Natural killer cell (primary cell): Measurements from ENCODE around the gene TK2. TPM values are rescaled to one million over a fixed set of nuclear protein-coding genes. Genes with fewer than 3 reads are reported as not detected.

Source experiments
- ATAC-seq, 3 donors: fragments of 150-1000 bp in 2 of 3; fragments of 200-7000 bp in 1 of 3; cut with Tn5 transposase; 1 replicate in 1 of 3; 2 replicates in 2 of 3; pipeline ENCODE4 v1.10.0; 2021; ENCODE audit warnings: mild to moderate bottlenecking in 2 of 3, moderate library complexity in 2 of 3
- DNase-seq, 2 donors: peaks; one replicate each; pipeline versions ENCODE4 v3.0.0 to v3.0.0-alpha.2; 2013 to 2021; ENCODE audit warnings: mixed read lengths in 1 of 2
- H3K27ac ChIP-seq: one replicate; pipeline ENCODE4 v1.5.1; 2013; ENCODE audit warnings: mild to moderate bottlenecking, low read length
- H3K27me3 ChIP-seq: one replicate; pipeline ENCODE4 v1.6.1; 2013; ENCODE audit warnings: low read length; ENCODE audit not compliant: control insufficient read depth, insufficient read depth
- H3K36me3 ChIP-seq: one replicate; pipeline ENCODE4 v1.6.1; 2013; ENCODE audit warnings: low read length; ENCODE audit not compliant: control insufficient read depth, insufficient read depth
- H3K4me1 ChIP-seq: one replicate; pipeline ENCODE4 v1.6.1; 2013; ENCODE audit warnings: low read length; ENCODE audit not compliant: control insufficient read depth, insufficient read depth
- H3K4me3 ChIP-seq: one replicate; pipeline ENCODE4 v1.5.1; 2013; ENCODE audit warnings: low read length
- H3K9me3 ChIP-seq: one replicate; pipeline ENCODE4 v1.6.1; 2013; ENCODE audit warnings: low read length; ENCODE audit not compliant: control insufficient read depth, insufficient read depth
- H3K27ac Mint-ChIP-seq, 2 donors: one replicate each; pipeline ENCODE4 v1.8.0; 2022; ENCODE audit warnings: mild to moderate bottlenecking in 2 of 2, mixed read lengths in 2 of 2, moderate library complexity in 1 of 2
- H3K27me3 Mint-ChIP-seq, 2 donors: one replicate each; pipeline ENCODE4 v1.8.0; 2022; ENCODE audit warnings: low read depth in 2 of 2, mixed read lengths in 2 of 2
- H3K36me3 Mint-ChIP-seq: one replicate; pipeline ENCODE4 v1.8.0; 2022; ENCODE audit warnings: mixed read lengths
- H3K4me1 Mint-ChIP-seq, 2 donors: one replicate each; pipeline ENCODE4 v1.8.0; 2022; ENCODE audit warnings: mixed read lengths in 2 of 2
- H3K4me3 Mint-ChIP-seq: one replicate; pipeline ENCODE4 v1.8.0; 2022; ENCODE audit warnings: mild to moderate bottlenecking, moderate library complexity, mixed read lengths
- H3K9me3 Mint-ChIP-seq, 2 donors: one replicate each; pipeline ENCODE4 v1.8.0; 2022; ENCODE audit warnings: mixed read lengths in 2 of 2
- WGBS: methylation state at CpG from one replicate; pipeline ENCODE4 v1.1.7; 2013; ENCODE audit warnings: missing lambda C conversion rate; ENCODE audit not compliant: insufficient coverage; 5-methylcytosine and 5-hydroxymethylcytosine counted together
- intact Hi-C: fragments of 100-400 bp; cut with micrococcal nuclease; formaldehyde crosslinking; loops from one replicate; pipeline ENCODE4 v1.14.2; 2022
- total RNA-seq, 4 donors: library from RNA; stranded (reverse); fragments of 120-200 nt in 1 of 4; gene quantifications; one replicate each; pipeline versions ENCODE4 v1.2.3 to v1.2.4, GENCODE V29; 2013 to 2022
- TF ChIP-seq, protein P1 (sequence below): fragments of 200-600 bp; IDR thresholded peaks from one replicate; pipeline ENCODE4 v1.8.0; 2022; ENCODE audit warnings: antibody characterized with exemption

TK2 gene
- total RNA-seq, 3 donors from 2014 or later (not counting 1 experiment from before 2014, with no cell fraction given), result 18.8 to 25.8 (median 25.1) TPM

DNA sequence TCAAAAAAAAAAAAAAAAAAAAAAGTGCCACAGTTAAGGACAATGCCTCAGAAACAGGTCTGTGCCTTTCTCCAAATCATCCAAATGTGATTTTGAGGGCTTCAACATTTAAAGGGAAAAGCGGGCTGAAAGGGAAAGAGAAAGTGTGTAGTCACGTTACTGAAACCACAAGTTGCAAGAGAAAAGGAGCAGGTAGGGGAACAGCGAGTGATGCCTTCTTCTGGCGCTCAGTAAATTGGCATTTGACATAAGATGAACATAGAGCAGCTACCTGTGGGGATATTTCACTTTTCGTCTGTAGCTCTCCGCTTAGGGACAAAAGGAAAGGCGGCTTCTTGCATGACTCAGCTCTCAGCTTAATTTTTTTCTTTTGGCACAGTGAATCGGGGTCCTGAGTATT is 40.4 kb upstream of the TK2 start:
- Mint-ChIP-seq H3K27me3 (peaks cover 0 to 2% of the 10 kb centered on the region in 2 donors), H3K9me3 (no peaks in the 10 kb centered on the region), H3K4me3 (peak overlapping the region; percentile 77), H3K4me1 (peaks cover 16 to 17% of the 10 kb centered on the region in 2 donors), H3K36me3 (no peaks in the 10 kb centered on the region), H3K27ac (peak overlapping the region in 1 of 2 donors; percentile 42)
- Histone ChIP-seq H3K27me3 (no peaks in the 10 kb centered on the region), H3K4me3 (peak overlapping the region; percentile 34), H3K27ac (no peak overlapping the region), H3K4me1 (peaks cover 15% of the 10 kb centered on the region), H3K36me3 (no peaks in the 10 kb centered on the region), H3K9me3 (no peaks in the 10 kb centered on the region)
- TF ChIP-seq, protein P1, sequence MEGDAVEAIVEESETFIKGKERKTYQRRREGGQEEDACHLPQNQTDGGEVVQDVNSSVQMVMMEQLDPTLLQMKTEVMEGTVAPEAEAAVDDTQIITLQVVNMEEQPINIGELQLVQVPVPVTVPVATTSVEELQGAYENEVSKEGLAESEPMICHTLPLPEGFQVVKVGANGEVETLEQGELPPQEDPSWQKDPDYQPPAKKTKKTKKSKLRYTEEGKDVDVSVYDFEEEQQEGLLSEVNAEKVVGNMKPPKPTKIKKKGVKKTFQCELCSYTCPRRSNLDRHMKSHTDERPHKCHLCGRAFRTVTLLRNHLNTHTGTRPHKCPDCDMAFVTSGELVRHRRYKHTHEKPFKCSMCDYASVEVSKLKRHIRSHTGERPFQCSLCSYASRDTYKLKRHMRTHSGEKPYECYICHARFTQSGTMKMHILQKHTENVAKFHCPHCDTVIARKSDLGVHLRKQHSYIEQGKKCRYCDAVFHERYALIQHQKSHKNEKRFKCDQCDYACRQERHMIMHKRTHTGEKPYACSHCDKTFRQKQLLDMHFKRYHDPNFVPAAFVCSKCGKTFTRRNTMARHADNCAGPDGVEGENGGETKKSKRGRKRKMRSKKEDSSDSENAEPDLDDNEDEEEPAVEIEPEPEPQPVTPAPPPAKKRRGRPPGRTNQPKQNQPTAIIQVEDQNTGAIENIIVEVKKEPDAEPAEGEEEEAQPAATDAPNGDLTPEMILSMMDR, result no peak
- WGBS, result 5% methylated on average over 8 of the region's 8 CpGs
- peak in 1 of 2 donors; percentile 74 for DNase-seq
- intact Hi-C loops, result no loop called here
- ATAC-seq, result peak in 2 of 3 donors; percentile 15 to 28

DNA sequence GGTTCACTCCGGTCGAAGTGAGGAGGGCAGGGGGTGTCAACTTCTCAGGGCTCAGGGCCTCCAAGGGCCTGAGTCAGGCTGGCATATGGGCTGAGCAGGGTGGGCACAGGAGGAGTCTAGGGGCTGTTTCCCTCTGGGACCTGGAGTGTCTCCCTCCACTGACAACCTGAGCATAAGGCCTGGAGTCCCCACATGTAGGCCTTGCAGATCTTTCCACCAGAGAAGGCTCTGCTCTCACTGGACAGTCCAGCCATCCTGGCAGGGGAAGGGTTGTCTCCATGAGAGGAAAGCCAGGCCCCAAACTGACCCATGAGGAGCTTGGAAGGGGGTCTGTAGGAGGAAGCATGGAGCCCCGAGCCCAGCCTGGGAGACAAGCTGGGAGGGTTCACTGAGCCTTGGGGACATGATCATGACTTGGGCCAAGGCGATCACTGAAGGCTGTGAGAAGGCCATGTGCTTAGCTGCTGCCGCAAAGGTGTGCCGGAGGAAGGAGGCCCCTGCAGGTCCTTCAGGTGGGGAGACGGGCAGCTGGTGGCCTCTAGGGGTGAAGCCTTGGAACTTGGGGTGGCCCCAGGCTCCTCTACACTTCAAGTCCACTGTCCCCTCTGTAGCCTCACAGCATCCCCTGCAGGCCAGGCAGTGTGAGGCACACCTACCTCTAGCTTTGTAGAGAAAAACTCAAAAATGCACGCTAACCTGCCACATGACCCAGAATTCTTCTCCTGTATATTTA is 39.2 kb upstream of the TK2 start:
- no peaks in the 10 kb centered on the region for H3K36me3 ChIP-seq
- Mint-ChIP-seq H3K27ac (peak overlapping the region; percentile 19 to 63), H3K36me3 (no peaks in the 10 kb centered on the region), H3K4me1 (peaks cover 16 to 17% of the 10 kb centered on the region in 2 donors), H3K4me3 (peak overlapping the region; percentile 77), H3K27me3 (peaks cover 0 to 2% of the 10 kb centered on the region in 2 donors), H3K9me3 (no peaks in the 10 kb centered on the region)
- TF ChIP-seq, protein P1, result peak; percentile 86
- peak; percentile 60 to 82 for DNase-seq
- 67% methylated on average over 8 of the region's 8 CpGs for WGBS
- peak; percentile 98 to 100 (median 99) for ATAC-seq
- no peak overlapping the region for H3K27ac ChIP-seq
- no peaks in the 10 kb centered on the region for H3K9me3 ChIP-seq
- intact Hi-C loops, result loop anchor here (1.0 to 5.0 kb wide), 3 partner anchors 72 to 183 kb away; no protein-coding TSS in a partner anchor
- peaks cover 15% of the 10 kb centered on the region for H3K4me1 ChIP-seq
- H3K27me3 ChIP-seq, result no peaks in the 10 kb centered on the region
- H3K4me3 ChIP-seq, result no peak overlapping the region

DNA sequence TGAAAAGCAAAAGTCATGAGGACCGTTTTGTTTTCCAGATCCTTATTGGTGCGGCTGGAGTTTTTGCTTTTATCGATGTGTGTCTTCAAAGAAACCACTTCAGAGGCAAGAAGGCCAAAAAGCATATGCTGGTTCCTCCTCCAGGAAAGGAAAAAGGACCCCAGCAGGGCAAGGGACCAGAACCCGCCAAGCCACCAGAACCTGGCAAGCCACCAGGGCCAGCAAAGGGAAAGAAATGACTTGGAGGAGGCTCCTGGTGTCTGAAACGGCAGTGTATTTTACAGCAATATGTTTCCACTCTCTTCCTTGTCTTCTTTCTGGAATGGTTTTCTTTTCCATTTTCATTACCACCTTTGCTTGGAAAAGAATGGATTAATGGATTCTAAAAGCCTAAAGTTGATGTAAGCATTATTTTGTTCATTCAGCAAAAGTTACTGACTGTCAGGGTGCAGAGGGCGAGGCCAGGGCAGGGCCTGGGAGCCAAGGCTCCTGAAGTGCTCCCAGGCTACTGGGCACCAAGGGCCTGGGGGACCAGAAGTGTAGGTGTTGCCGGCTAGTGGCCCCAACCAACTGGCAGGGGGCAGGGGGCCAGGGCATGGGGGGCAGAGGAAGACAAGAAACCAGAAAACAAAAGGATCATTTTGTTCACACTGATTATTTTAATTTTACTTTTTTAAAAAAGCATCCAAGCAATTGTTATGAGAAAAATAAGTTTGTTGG is 38.1 kb upstream of the TK2 start:
- peaks cover 16 to 17% of the 10 kb centered on the region in 2 donors for H3K4me1 Mint-ChIP-seq
- WGBS, result 61% methylated on average over 6 of the region's 7 CpGs
- peaks cover 15% of the 10 kb centered on the region for H3K4me1 ChIP-seq
- no peaks in the 10 kb centered on the region for H3K27me3 ChIP-seq
- H3K9me3 Mint-ChIP-seq, result no peaks in the 10 kb centered on the region
- H3K4me3 ChIP-seq, result no peak overlapping the region
- TF ChIP-seq, protein P1, result no peak
- ATAC-seq, result no peak
- intact Hi-C loops, result loop anchor here (5.0 kb wide), 1 partner anchor 71 kb away; no protein-coding TSS in a partner anchor
- no peak for DNase-seq
- no peak overlapping the region for H3K4me3 Mint-ChIP-seq
- no peak overlapping the region for H3K27ac Mint-ChIP-seq
- H3K27ac ChIP-seq, result no peak overlapping the region
- no peaks in the 10 kb centered on the region for H3K36me3 Mint-ChIP-seq
- H3K27me3 Mint-ChIP-seq, result peaks cover 0 to 2% of the 10 kb centered on the region in 2 donors
- no peaks in the 10 kb centered on the region for H3K36me3 ChIP-seq
- H3K9me3 ChIP-seq, result no peaks in the 10 kb centered on the region
